NCI-H2196 (cell line): ENCODE results near the gene LYST.
"Not testable (repeated sequence)": the region's sequence is repeated elsewhere in the genome, so short reads cannot be mapped to it uniquely, and the experiment has no call there.

Experiments
- DNase-seq: peaks from one replicate; lab custom pipeline; 2025; ENCODE audit not compliant: unreplicated experiment; lab: John Stamatoyannopoulos, UW

LYST gene

GRCh38 chr1:235670157-235670776, 196.4 kb downstream of the LYST start:
- DNase-seq: no peak

GRCh38 chr1:235669277-235669676, 197.4 kb downstream of the LYST start:
- no peak for DNase-seq

GRCh38 chr1:235663628-235664027, 203.1 kb downstream of the LYST start:
- DNase-seq: no peak

- DNase-seq: no peak
These were observed 205.1 kb downstream of the LYST start for GRCh38 chr1:235661568-235661967.

- DNase-seq: no peak
These were observed 207.4 kb downstream of the LYST start for GRCh38 chr1:235659186-235659771.

GRCh38 chr1:235657747-235658526, 208.8 kb downstream of the LYST start:
- no peak for DNase-seq

GRCh38 chr1:235657269-235657668, 209.4 kb downstream of the LYST start:
- DNase-seq: no peak

GRCh38 chr1:235652364-235652763, 214.3 kb downstream of the LYST start:
- DNase-seq: no peak

GRCh38 chr1:235651170-235651806, 215.4 kb downstream of the LYST start:
- DNase-seq: no peak

- peak; percentile 39 for DNase-seq
These were observed 216.2 kb downstream of the LYST start for GRCh38 chr1:235650341-235651169.

GRCh38 chr1:235649368-235650163, 217.1 kb downstream of the LYST start, which contains the start of gene GNG4:
Gene GNG4 (minus strand): TSS chr1:235649784. CDS start chr1:235583838, 65,946 bp downstream.
- DNase-seq: peak; percentile 39

- no peak for DNase-seq
These were observed 217.7 kb downstream of the LYST start for GRCh38 chr1:235648954-235649367.

GRCh38 chr1:235648407-235648907, 218.2 kb downstream of the LYST start:
- DNase-seq: peak; percentile 47

- not testable (repeated sequence) for DNase-seq
These were observed 219.2 kb downstream of the LYST start for GRCh38 chr1:235647537-235647936.

GRCh38 chr1:235646463-235646862, 220.2 kb downstream of the LYST start:
- DNase-seq: no peak

GRCh38 chr1:235644693-235645305, 221.9 kb downstream of the LYST start:
- no peak for DNase-seq

- DNase-seq: no peak
These were observed 222.6 kb downstream of the LYST start for GRCh38 chr1:235643837-235644692.

GRCh38 chr1:235642943-235643371, 223.7 kb downstream of the LYST start:
- no peak for DNase-seq
